Suprapubic skin (tissue), 4 donors: ENCODE measurements around the gene GABRB1. TPM values are rescaled to one million over a fixed set of nuclear protein-coding genes. Genes with fewer than 3 reads are reported as not detected.

ENCODE experiments used
- DNase-seq, 2 donors: peaks; one replicate each; pipeline ENCODE4 v3.0.0-alpha.2; 2019; ENCODE audit warnings: low spot score in 2 of 2
- H3K27ac ChIP-seq: fragments of 200-600 bp; sonication (generic); one replicate; pipeline ENCODE4 v1.5.1; 2019
- H3K27me3 ChIP-seq: fragments of 200-600 bp; sonication (generic); one replicate; pipeline ENCODE4 v1.5.1; 2019
- H3K36me3 ChIP-seq: fragments of 200-600 bp; sonication (generic); one replicate; pipeline ENCODE4 v1.5.1; 2019
- H3K4me1 ChIP-seq: fragments of 200-600 bp; sonication (generic); one replicate; pipeline ENCODE4 v1.5.1; 2019
- H3K4me3 ChIP-seq: fragments of 200-600 bp; sonication (generic); one replicate; pipeline ENCODE4 v1.5.1; 2019; ENCODE audit warnings: mild to moderate bottlenecking
- H3K9me3 ChIP-seq: fragments of 200-600 bp; sonication (generic); one replicate; pipeline ENCODE4 v1.5.1; 2019
- CTCF ChIP-seq, 2 donors: fragments of 200-600 bp in 1 of 2; fragments of 450-650 bp in 1 of 2; sonication (generic) in 1 of 2; IDR thresholded peaks; one replicate each; pipeline ENCODE4 v1.5.1; 2016 to 2019; ENCODE audit warnings: antibody characterized with exemption in 2 of 2, mild to moderate bottlenecking in 1 of 2, moderate library complexity in 1 of 2
- EP300 ChIP-seq: sonication (generic); formaldehyde crosslinking; IDR thresholded peaks from one replicate; pipeline ENCODE4 v1.6.1; 2017; ENCODE audit warnings: antibody characterized with exemption
- POLR2A ChIP-seq, 2 donors: fragments of 450-650 bp; IDR thresholded peaks; one replicate each; pipeline ENCODE4 v1.6.1; 2017; ENCODE audit warnings: antibody characterized with exemption in 2 of 2, mild to moderate bottlenecking in 2 of 2, moderate library complexity in 2 of 2
- POLR2AphosphoS5 ChIP-seq, 3 donors: sonication (generic); formaldehyde crosslinking; IDR thresholded peaks; one replicate each; pipeline ENCODE4 v1.6.1; 2017; ENCODE audit warnings: antibody characterized with exemption in 3 of 3
- WGBS: methylation state at CpG from one replicate; pipeline ENCODE4 v1.1.5; 2018; 5-methylcytosine and 5-hydroxymethylcytosine counted together
- total RNA-seq, 4 donors: library from RNA; depleted of rRNA; stranded (reverse); fragments of >200 nt; gene quantifications; one replicate each; pipeline ENCODE4 v1.1.0, GENCODE V29; 2016

Gene GABRB1
- total RNA-seq, 4 donors from 2014 or later = not detected

- H3K36me3 ChIP-seq = no peaks in the 10 kb centered on the region
- H3K27me3 ChIP-seq = no peaks in the 10 kb centered on the region
- no peak overlapping the region for H3K4me3 ChIP-seq
- no peak for TF ChIP-seq CTCF (IDR thresholded peaks at IDR 0.05)
- no peak for TF ChIP-seq EP300
- no peak for TF ChIP-seq POLR2AphosphoS5 (IDR thresholded peaks at IDR 0.05)
- TF ChIP-seq POLR2A (IDR thresholded peaks at IDR 0.05) = no peak
- WGBS = 28% methylated on average over 3 of the region's 3 CpGs
- H3K4me1 ChIP-seq = no peaks in the 10 kb centered on the region
- H3K27ac ChIP-seq = no peak overlapping the region
- no peak for DNase-seq
- H3K9me3 ChIP-seq = no peaks in the 10 kb centered on the region
Measured at GRCh38 chr4:47213971-47214370, 182.6 kb downstream of the GABRB1 start.

- H3K4me3 ChIP-seq = no peak overlapping the region
- no peak for TF ChIP-seq POLR2AphosphoS5 (IDR thresholded peaks at IDR 0.05)
- TF ChIP-seq CTCF (IDR thresholded peaks at IDR 0.05) = no peak
- no peak for TF ChIP-seq POLR2A (IDR thresholded peaks at IDR 0.05)
- no peak for TF ChIP-seq EP300
- H3K4me1 ChIP-seq = no peaks in the 10 kb centered on the region
- DNase-seq = no peak
- H3K9me3 ChIP-seq = no peaks in the 10 kb centered on the region
- no peak overlapping the region for H3K27ac ChIP-seq
- WGBS = 37% methylated on average over 1 of the region's 1 CpG
- H3K27me3 ChIP-seq = no peaks in the 10 kb centered on the region
- H3K36me3 ChIP-seq = no peaks in the 10 kb centered on the region
Measured at GRCh38 chr4:47215759-47216158, 184.4 kb downstream of the GABRB1 start.

- H3K36me3 ChIP-seq = no peaks in the 10 kb centered on the region
- H3K27me3 ChIP-seq = no peaks in the 10 kb centered on the region
- H3K4me1 ChIP-seq = no peaks in the 10 kb centered on the region
- DNase-seq = no peak
- no peak overlapping the region for H3K4me3 ChIP-seq
- TF ChIP-seq POLR2AphosphoS5 (IDR thresholded peaks at IDR 0.05) (no peak), EP300 (no peak), CTCF (IDR thresholded peaks at IDR 0.05) (no peak), POLR2A (IDR thresholded peaks at IDR 0.05) (no peak)
- 41% methylated on average over 1 of the region's 1 CpG for WGBS
- H3K9me3 ChIP-seq = no peaks in the 10 kb centered on the region
- H3K27ac ChIP-seq = no peak overlapping the region
Measured at GRCh38 chr4:47217291-47217690, 185.9 kb downstream of the GABRB1 start.

- no peaks in the 10 kb centered on the region for H3K9me3 ChIP-seq
- DNase-seq = no peak
- H3K4me1 ChIP-seq = no peaks in the 10 kb centered on the region
- WGBS = 70% methylated on average over 1 of the region's 1 CpG
- H3K4me3 ChIP-seq = no peak overlapping the region
- no peak overlapping the region for H3K27ac ChIP-seq
- H3K36me3 ChIP-seq = no peaks in the 10 kb centered on the region
- H3K27me3 ChIP-seq = no peaks in the 10 kb centered on the region
- TF ChIP-seq CTCF (IDR thresholded peaks at IDR 0.05) (no peak), EP300 (no peak), POLR2AphosphoS5 (IDR thresholded peaks at IDR 0.05) (no peak), POLR2A (IDR thresholded peaks at IDR 0.05) (no peak)
Measured at GRCh38 chr4:47217884-47218283, 186.5 kb downstream of the GABRB1 start.

- no peak for TF ChIP-seq POLR2AphosphoS5 (IDR thresholded peaks at IDR 0.05)
- no peak for TF ChIP-seq CTCF (IDR thresholded peaks at IDR 0.05)
- no peak for TF ChIP-seq EP300
- no peak for TF ChIP-seq POLR2A (IDR thresholded peaks at IDR 0.05)
- H3K4me1 ChIP-seq = no peaks in the 10 kb centered on the region
- DNase-seq = no peak
- H3K9me3 ChIP-seq = no peaks in the 10 kb centered on the region
- no peak overlapping the region for H3K27ac ChIP-seq
- H3K4me3 ChIP-seq = no peak overlapping the region
- no peaks in the 10 kb centered on the region for H3K36me3 ChIP-seq
- 90% methylated on average over 1 of the region's 1 CpG for WGBS
- H3K27me3 ChIP-seq = no peaks in the 10 kb centered on the region
Measured at GRCh38 chr4:47218631-47219030, 187.3 kb downstream of the GABRB1 start.
